Stimulated activated CD8-positive, alpha-beta memory T cell treated with anti-CD3 and anti-CD28 coated beads, Interleukin-15, amount 100 ng/mL, for 24 hours (primary cell): ENCODE measurements around the gene CNNM3.
"Not testable (repeated sequence)": the region's sequence is repeated elsewhere in the genome, so short reads cannot be mapped to it uniquely, and the experiment has no call there.

Experiments used
- DNase-seq: peaks from one replicate; pipeline ENCODE4 v3.0.0-alpha.2; 2020; ENCODE audit warnings: low read depth

CNNM3 gene

GRCh38 chr2:96841701-96842495 is 25.8 kb downstream of the CNNM3 start:
- no peak for DNase-seq

GRCh38 chr2:96842600-96842999 is 26.5 kb downstream of the CNNM3 start:
- no peak for DNase-seq

GRCh38 chr2:96843538-96844268 is 27.6 kb downstream of the CNNM3 start, which contains the start of gene ANKRD23:
Gene ANKRD23 (minus strand): TSS chr2:96844021. CDS start chr2:96843992, 29 bp downstream.
- DNase-seq = no peak

GRCh38 chr2:96844405-96844808 is 28.3 kb downstream of the CNNM3 start:
- DNase-seq = no peak

GRCh38 chr2:96846825-96847224 is 30.8 kb downstream of the CNNM3 start:
- no peak for DNase-seq

GRCh38 chr2:96847586-96847985 is 31.5 kb downstream of the CNNM3 start:
- DNase-seq = no peak

GRCh38 chr2:96848264-96848663 is 32.2 kb downstream of the CNNM3 start:
- DNase-seq = no peak

- no peak for DNase-seq
These were observed 36.6 kb downstream of the CNNM3 start for GRCh38 chr2:96852667-96853066.

- DNase-seq = no peak
These were observed 37.3 kb downstream of the CNNM3 start for GRCh38 chr2:96853321-96853720.

GRCh38 chr2:96856776-96857666 is 41.0 kb downstream of the CNNM3 start:
- DNase-seq = no peak

GRCh38 chr2:96857667-96858372 is 41.8 kb downstream of the CNNM3 start, which contains the start of gene ANKRD39:
Gene ANKRD39 (minus strand): TSS chr2:96858016. CDS start chr2:96857987, 29 bp downstream.
- peak; percentile 88 for DNase-seq

- DNase-seq = no peak
These were observed 43.1 kb downstream of the CNNM3 start for GRCh38 chr2:96859099-96859649.

GRCh38 chr2:96859681-96860064 is 43.6 kb downstream of the CNNM3 start:
- no peak for DNase-seq

GRCh38 chr2:96860065-96861029 is 44.3 kb downstream of the CNNM3 start:
- no peak for DNase-seq

- DNase-seq = no peak
These were observed 45.0 kb downstream of the CNNM3 start for GRCh38 chr2:96861074-96861473.

GRCh38 chr2:96863056-96863455 is 47.0 kb downstream of the CNNM3 start:
- not testable (repeated sequence) for DNase-seq

GRCh38 chr2:96863575-96864342 is 47.7 kb downstream of the CNNM3 start:
- DNase-seq = no peak

GRCh38 chr2:96864343-96865091 is 48.4 kb downstream of the CNNM3 start:
- DNase-seq = no peak
